Vagina (tissue), 2 donors: ENCODE measurements around the gene KCNG2. TPM values are rescaled to one million over a fixed set of nuclear protein-coding genes. Genes with fewer than 3 reads are reported as not detected.
A peak's percentile ranks its signal among the peaks of the same experiment; 100 is the strongest.

Experiments
- DNase-seq, 2 donors: peaks; one replicate each; pipeline ENCODE4 v3.0.0-alpha.2; 2017; ENCODE audit errors: extremely low spot score in 2 of 2
- H3K27ac ChIP-seq: fragments of 200-600 bp; sonication (generic); one replicate; pipeline ENCODE4 v1.5.1; 2019
- H3K27me3 ChIP-seq: fragments of 200-600 bp; sonication (generic); one replicate; pipeline ENCODE4 v1.5.1; 2019
- H3K36me3 ChIP-seq, 2 donors: fragments of 200-600 bp; sonication (generic); one replicate each; pipeline ENCODE4 v1.5.1; 2017 to 2019
- H3K4me1 ChIP-seq: fragments of 200-600 bp; sonication (generic); one replicate; pipeline ENCODE4 v1.5.1; 2019
- H3K4me3 ChIP-seq, 2 donors: fragments of 200-600 bp; sonication (generic); 1 replicate in 1 of 2; 2 replicates in 1 of 2; pipeline ENCODE4 v1.5.1; 2016 to 2019
- H3K9me3 ChIP-seq: fragments of 200-600 bp; sonication (generic); one replicate; pipeline ENCODE4 v1.5.1; 2019
- POLR2A ChIP-seq, 2 donors: fragments of 450-650 bp; IDR thresholded peaks; one replicate each; pipeline ENCODE4 v1.6.1; 2017; ENCODE audit warnings: antibody characterized with exemption in 2 of 2, mild to moderate bottlenecking in 2 of 2, moderate library complexity in 2 of 2
- POLR2AphosphoS5 ChIP-seq, 2 donors: sonication (generic); formaldehyde crosslinking; IDR thresholded peaks; one replicate each; pipeline ENCODE4 v1.9.0; 2017; ENCODE audit warnings: antibody characterized with exemption in 2 of 2, mild to moderate bottlenecking in 2 of 2, low read depth in 1 of 2; ENCODE audit not compliant: insufficient read depth in 1 of 2
- intact Hi-C: fragments of 100-400 bp; cut with DNase I; formaldehyde crosslinking; loops from one replicate; pipeline ENCODE4 v1.15.1; 2023
- total RNA-seq: library from RNA; depleted of rRNA; stranded (reverse); fragments of >200 nt; gene quantifications from one replicate; pipeline ENCODE4 v1.2.3, GENCODE V29; 2016
- TF ChIP-seq, protein P1 (sequence below), 3 experiments: fragments of 450-650 bp in 2 of 3; fragments of 200-600 bp in 1 of 3; sonication (generic) in 1 of 3; IDR thresholded peaks; one replicate each; pipeline ENCODE4 v1.5.1; 2017 to 2019; ENCODE audit warnings: antibody characterized with exemption in 3 of 3, mild to moderate bottlenecking in 2 of 3, moderate library complexity in 2 of 3

The KCNG2 gene
- total RNA-seq, 1 donor from 2014 or later: not detected

DNA sequence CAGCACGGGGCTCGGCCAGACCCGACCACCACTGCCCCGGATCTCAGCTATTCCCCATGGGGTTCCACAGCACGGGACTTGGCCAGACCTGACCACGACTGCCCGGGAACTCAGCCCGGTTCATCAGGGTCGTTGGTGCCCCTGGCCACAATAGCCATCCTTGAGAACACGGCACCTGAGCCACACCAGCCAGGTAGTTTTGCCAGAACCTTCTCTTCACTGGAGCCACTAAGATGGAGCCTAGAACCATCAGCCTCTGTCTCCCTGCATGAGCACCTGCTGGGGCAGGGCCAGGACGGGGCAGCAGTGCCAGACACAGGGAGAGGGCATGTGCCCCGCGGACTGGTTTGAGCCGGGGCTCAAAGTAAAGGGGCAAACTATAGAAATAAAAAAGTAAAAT is 11.4 kb upstream of the KCNG2 start:
- Histone ChIP-seq H3K4me3 (no peak overlapping the region), H3K9me3 (no peaks in the 10 kb centered on the region), H3K27me3 (no peaks in the 10 kb centered on the region), H3K4me1 (no peaks in the 10 kb centered on the region), H3K36me3 (no peaks in the 10 kb centered on the region), H3K27ac (no peak overlapping the region)
- intact Hi-C loops: no loop called here
- TF ChIP-seq, protein P1, sequence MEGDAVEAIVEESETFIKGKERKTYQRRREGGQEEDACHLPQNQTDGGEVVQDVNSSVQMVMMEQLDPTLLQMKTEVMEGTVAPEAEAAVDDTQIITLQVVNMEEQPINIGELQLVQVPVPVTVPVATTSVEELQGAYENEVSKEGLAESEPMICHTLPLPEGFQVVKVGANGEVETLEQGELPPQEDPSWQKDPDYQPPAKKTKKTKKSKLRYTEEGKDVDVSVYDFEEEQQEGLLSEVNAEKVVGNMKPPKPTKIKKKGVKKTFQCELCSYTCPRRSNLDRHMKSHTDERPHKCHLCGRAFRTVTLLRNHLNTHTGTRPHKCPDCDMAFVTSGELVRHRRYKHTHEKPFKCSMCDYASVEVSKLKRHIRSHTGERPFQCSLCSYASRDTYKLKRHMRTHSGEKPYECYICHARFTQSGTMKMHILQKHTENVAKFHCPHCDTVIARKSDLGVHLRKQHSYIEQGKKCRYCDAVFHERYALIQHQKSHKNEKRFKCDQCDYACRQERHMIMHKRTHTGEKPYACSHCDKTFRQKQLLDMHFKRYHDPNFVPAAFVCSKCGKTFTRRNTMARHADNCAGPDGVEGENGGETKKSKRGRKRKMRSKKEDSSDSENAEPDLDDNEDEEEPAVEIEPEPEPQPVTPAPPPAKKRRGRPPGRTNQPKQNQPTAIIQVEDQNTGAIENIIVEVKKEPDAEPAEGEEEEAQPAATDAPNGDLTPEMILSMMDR (IDR thresholded peaks at IDR 0.05): no peak
- TF ChIP-seq POLR2A (IDR thresholded peaks at IDR 0.05) (no peak), POLR2AphosphoS5 (IDR thresholded peaks at IDR 0.05; ENCODE audit: insufficient read depth in 1 of 2, low read depth in 1 of 2) (no peak)
- no peak for DNase-seq

GRCh38 chr18:79786786-79787526 is 10.8 kb upstream of the KCNG2 start:
- Histone ChIP-seq H3K4me3 (no peak overlapping the region), H3K9me3 (no peaks in the 10 kb centered on the region), H3K27me3 (no peaks in the 10 kb centered on the region), H3K4me1 (no peaks in the 10 kb centered on the region), H3K36me3 (no peaks in the 10 kb centered on the region), H3K27ac (no peak overlapping the region)
- intact Hi-C loops: no loop called here
- DNase-seq: no peak
- no peak for TF ChIP-seq POLR2AphosphoS5 (IDR thresholded peaks at IDR 0.05; ENCODE audit: insufficient read depth in 1 of 2, low read depth in 1 of 2)
- TF ChIP-seq, protein P1 (IDR thresholded peaks at IDR 0.05): no peak
- no peak for TF ChIP-seq POLR2A (IDR thresholded peaks at IDR 0.05)

- TF ChIP-seq POLR2AphosphoS5 (IDR thresholded peaks at IDR 0.05; ENCODE audit: insufficient read depth in 1 of 2, low read depth in 1 of 2) (no peak), POLR2A (IDR thresholded peaks at IDR 0.05) (no peak)
- TF ChIP-seq, protein P1 (IDR thresholded peaks at IDR 0.05): no peak
- Histone ChIP-seq H3K36me3 (no peaks in the 10 kb centered on the region), H3K9me3 (no peaks in the 10 kb centered on the region), H3K27me3 (no peaks in the 10 kb centered on the region), H3K4me1 (no peaks in the 10 kb centered on the region), H3K27ac (no peak overlapping the region), H3K4me3 (no peak overlapping the region)
- DNase-seq: no peak
- intact Hi-C loops: no loop called here
Observed at GRCh38 chr18:79787527-79787864, 10.2 kb upstream of the KCNG2 start.

DNA sequence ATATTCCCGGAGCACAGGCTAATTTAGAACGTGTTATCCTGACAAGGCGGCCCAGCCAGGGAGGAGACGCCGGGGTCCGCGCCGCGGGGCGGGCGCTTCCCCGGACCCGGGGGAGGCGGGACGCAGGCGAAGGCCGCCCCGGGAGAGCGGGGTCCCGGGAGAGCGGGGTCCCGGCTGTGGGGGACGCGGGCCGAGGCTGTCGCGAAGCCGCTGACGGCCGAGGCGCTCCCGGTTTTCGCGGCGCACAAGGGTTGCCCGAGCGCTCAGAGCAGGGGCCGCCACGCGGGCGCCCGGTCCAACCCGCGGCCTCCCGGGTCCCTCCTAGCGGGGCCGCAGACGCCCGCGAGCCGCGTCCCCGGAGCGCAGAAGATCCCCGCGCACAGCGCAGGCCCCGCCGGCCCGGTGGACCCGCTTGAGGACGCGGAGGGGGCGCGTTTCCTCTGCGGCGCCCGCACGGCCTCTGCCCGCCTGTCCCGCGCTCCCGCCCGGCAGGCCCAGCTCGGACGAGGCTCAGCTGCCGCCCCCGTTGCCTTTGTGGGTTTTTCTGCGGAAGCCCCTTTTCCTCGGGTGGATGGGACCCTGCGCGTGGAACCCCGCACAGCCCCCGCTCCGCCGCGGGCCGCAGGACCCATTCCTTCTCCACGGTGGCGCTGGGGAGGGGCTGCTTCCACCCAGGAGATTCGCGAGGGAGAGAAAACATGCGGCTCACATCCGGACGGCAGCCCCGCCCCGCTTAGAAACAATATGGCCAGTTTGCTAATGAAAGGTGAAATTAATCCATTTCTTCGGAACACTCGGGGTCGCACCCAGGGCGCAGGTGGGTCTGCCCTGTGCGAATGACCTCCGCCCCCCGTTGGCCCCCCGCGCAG is 9.6 kb upstream of the KCNG2 start:
- Histone ChIP-seq H3K27ac (no peak overlapping the region), H3K9me3 (no peaks in the 10 kb centered on the region), H3K36me3 (no peaks in the 10 kb centered on the region), H3K4me3 (peak overlapping the region in 1 of 2 donors; percentile 22), H3K27me3 (no peaks in the 10 kb centered on the region), H3K4me1 (no peaks in the 10 kb centered on the region)
- DNase-seq: no peak
- intact Hi-C loops: no loop called here
- TF ChIP-seq POLR2A (IDR thresholded peaks at IDR 0.05) (no peak), POLR2AphosphoS5 (IDR thresholded peaks at IDR 0.05; ENCODE audit: insufficient read depth in 1 of 2, low read depth in 1 of 2) (no peak)
- TF ChIP-seq, protein P1 (IDR thresholded peaks at IDR 0.05): no peak

DNA sequence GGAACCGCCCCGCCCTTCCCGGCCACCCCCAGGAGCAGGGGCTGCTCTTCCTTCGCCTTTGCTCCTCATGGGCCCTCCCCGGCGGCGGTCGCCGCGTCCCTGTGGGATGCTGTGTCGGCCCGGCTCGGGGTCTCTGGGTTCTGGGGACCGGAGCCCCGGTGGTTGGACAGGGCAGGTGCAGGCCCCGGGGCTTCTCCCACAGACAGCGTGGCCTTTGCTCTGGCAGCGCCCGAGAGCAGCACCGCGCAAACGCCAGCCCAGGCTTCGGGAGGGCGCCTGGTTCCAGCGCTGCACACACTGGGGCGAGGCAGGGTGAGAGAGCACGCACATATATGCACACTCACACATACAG is 9.0 kb upstream of the KCNG2 start:
- Histone ChIP-seq H3K27me3 (no peaks in the 10 kb centered on the region), H3K9me3 (no peaks in the 10 kb centered on the region), H3K4me3 (no peak overlapping the region), H3K36me3 (no peaks in the 10 kb centered on the region), H3K27ac (no peak overlapping the region), H3K4me1 (no peaks in the 10 kb centered on the region)
- no peak for DNase-seq
- intact Hi-C loops: no loop called here
- TF ChIP-seq, protein P1 (IDR thresholded peaks at IDR 0.05): no peak
- TF ChIP-seq POLR2A (IDR thresholded peaks at IDR 0.05): no peak
- TF ChIP-seq POLR2AphosphoS5 (IDR thresholded peaks at IDR 0.05; ENCODE audit: insufficient read depth in 1 of 2, low read depth in 1 of 2): no peak
